HEK293 (cell line): Measurements from ENCODE around the gene HDLBP.

Experiments
- AEBP2 ChIP-seq: fragments of 450-650 bp; formaldehyde crosslinking; IDR thresholded peaks from 2 replicates; pipeline ENCODE4 v1.5.1; 2016; ENCODE audit warnings: missing biosample characterization, missing genetic modification characterization, borderline replicate concordance
- ZBTB1 ChIP-seq: fragments of 450-650 bp; formaldehyde crosslinking; IDR thresholded peaks from 2 replicates; pipeline ENCODE4 v1.5.1; 2016; ENCODE audit warnings: missing biosample characterization, missing genetic modification characterization
- ZNF121 ChIP-seq: fragments of 450-650 bp; formaldehyde crosslinking; IDR thresholded peaks from 2 replicates; pipeline ENCODE4 v1.5.1; 2016; ENCODE audit warnings: missing biosample characterization, missing genetic modification characterization
- ZNF274 ChIP-seq, 2 experiments: fragments of 200-500 bp in 1 of 2; fragments of 450-650 bp in 1 of 2; sonication (Bioruptor generic) in 1 of 2; formaldehyde crosslinking in 1 of 2; IDR thresholded peaks; 2 replicates each; pipeline versions ENCODE4 v1.5.1 to v1.6.1; 2014 to 2016; ENCODE audit warnings: borderline replicate concordance in 1 of 2, inconsistent platforms in 1 of 2, low read length in 1 of 2, missing biosample characterization in 1 of 2, missing genetic modification characterization in 1 of 2
- TF ChIP-seq, protein P1 (sequence below): fragments of 450-650 bp; formaldehyde crosslinking; IDR thresholded peaks from 2 replicates; pipeline ENCODE4 v1.5.1; 2016; ENCODE audit warnings: missing biosample characterization, missing genetic modification characterization

- TF ChIP-seq, protein P1, sequence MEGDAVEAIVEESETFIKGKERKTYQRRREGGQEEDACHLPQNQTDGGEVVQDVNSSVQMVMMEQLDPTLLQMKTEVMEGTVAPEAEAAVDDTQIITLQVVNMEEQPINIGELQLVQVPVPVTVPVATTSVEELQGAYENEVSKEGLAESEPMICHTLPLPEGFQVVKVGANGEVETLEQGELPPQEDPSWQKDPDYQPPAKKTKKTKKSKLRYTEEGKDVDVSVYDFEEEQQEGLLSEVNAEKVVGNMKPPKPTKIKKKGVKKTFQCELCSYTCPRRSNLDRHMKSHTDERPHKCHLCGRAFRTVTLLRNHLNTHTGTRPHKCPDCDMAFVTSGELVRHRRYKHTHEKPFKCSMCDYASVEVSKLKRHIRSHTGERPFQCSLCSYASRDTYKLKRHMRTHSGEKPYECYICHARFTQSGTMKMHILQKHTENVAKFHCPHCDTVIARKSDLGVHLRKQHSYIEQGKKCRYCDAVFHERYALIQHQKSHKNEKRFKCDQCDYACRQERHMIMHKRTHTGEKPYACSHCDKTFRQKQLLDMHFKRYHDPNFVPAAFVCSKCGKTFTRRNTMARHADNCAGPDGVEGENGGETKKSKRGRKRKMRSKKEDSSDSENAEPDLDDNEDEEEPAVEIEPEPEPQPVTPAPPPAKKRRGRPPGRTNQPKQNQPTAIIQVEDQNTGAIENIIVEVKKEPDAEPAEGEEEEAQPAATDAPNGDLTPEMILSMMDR (tag by site-specific recombination) = no peak
- no peak for TF ChIP-seq ZNF121 (tag by site-specific recombination)
- no peak for TF ChIP-seq ZNF274 (IDR thresholded peaks at IDR 0.05; ENCODE audit: low read length)
- no peak for TF ChIP-seq ZNF274 (tag by site-specific recombination; IDR thresholded peaks at IDR 0.05; ENCODE audit: borderline replicate concordance)
- no peak for TF ChIP-seq AEBP2 (tag by site-specific recombination)
- no peak for TF ChIP-seq ZBTB1 (tag by site-specific recombination)
Observed at GRCh38 chr2:241358470-241358869, 43.0 kb upstream of the HDLBP start.
